ENCODE results near the gene ACSS1. TPM values are rescaled to one million over a fixed set of nuclear protein-coding genes. Genes with fewer than 3 reads are reported as not detected.

Gene ACSS1
- polyA plus RNA-seq, 2 donors: 8.0 to 8.8 TPM

GRCh38 chr20:25048519-25048952, 9.4 kb downstream of the ACSS1 start:
- Histone ChIP-seq H3K36me3 (ENCODE audit: control insufficient read depth in 2 of 2, insufficient read depth in 2 of 2, low read length in 1 of 2) (peaks cover 3 to 19% of the 10 kb centered on the region in 2 donors), H3K9me3 (ENCODE audit: control insufficient read depth in 2 of 2, insufficient read depth in 1 of 2, low read depth in 1 of 2, low read length in 1 of 2) (no peaks in the 10 kb centered on the region), H3K4me1 (ENCODE audit: control insufficient read depth in 2 of 2, insufficient read depth in 2 of 2, low read length in 1 of 2) (peaks cover 25 to 45% of the 10 kb centered on the region in 2 donors), H3K4me3 (ENCODE audit: low read depth in 1 of 2, low read length in 2 of 2) (no peak overlapping the region), H3K27me3 (ENCODE audit: control insufficient read depth in 1 of 2, insufficient read depth in 2 of 2, low read length in 2 of 2) (no peaks in the 10 kb centered on the region), H3K27ac (ENCODE audit: low read depth in 2 of 2, low read length in 1 of 2) (peak overlapping the region in 1 of 2 donors; percentile 83)
- 51 to 52% methylated on average over 8 of the region's 8 CpGs for WGBS, 2 donors

DNA sequence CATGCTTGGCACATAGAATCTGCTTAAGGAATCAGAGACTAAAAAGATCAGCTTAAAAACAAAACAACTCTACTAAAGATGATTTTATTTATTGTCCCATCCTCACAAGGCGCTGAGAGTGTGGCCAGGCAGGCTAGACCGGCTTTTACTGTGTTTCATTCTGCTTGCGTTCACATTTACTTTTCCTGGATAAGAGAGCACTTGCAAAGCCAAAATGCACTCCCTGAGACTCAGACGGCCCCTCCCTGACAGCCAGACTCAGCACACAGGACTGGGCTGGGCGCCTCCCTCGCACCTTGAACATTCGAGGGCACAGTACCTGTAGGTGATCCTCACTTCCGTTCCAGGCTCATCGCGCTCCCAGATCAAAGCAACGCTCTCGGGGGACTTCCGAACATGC, 10.2 kb downstream of the ACSS1 start:
- H3K4me1 ChIP-seq (ENCODE audit: control insufficient read depth in 2 of 2, insufficient read depth in 2 of 2, low read length in 1 of 2): peaks cover 26 to 53% of the 10 kb centered on the region in 2 donors
- peak overlapping the region; percentile 65 to 83 for H3K27ac ChIP-seq (ENCODE audit: low read depth in 2 of 2, low read length in 1 of 2)
- no peaks in the 10 kb centered on the region for H3K27me3 ChIP-seq (ENCODE audit: control insufficient read depth in 1 of 2, insufficient read depth in 2 of 2, low read length in 2 of 2)
- H3K9me3 ChIP-seq (ENCODE audit: control insufficient read depth in 2 of 2, insufficient read depth in 1 of 2, low read depth in 1 of 2, low read length in 1 of 2): no peaks in the 10 kb centered on the region
- H3K4me3 ChIP-seq (ENCODE audit: low read depth in 1 of 2, low read length in 2 of 2): no peak overlapping the region
- peaks cover 3 to 19% of the 10 kb centered on the region in 2 donors for H3K36me3 ChIP-seq (ENCODE audit: control insufficient read depth in 2 of 2, insufficient read depth in 2 of 2, low read length in 1 of 2)
- 66 to 67% methylated on average over 13 of the region's 13 CpGs for WGBS, 2 donors

GRCh38 chr20:25046736-25047666, 10.9 kb downstream of the ACSS1 start:
- H3K4me1 ChIP-seq (ENCODE audit: control insufficient read depth in 2 of 2, insufficient read depth in 2 of 2, low read length in 1 of 2): peaks cover 28 to 56% of the 10 kb centered on the region in 2 donors
- 82 to 87% methylated on average over 21 of the region's 21 CpGs for WGBS, 2 donors
- peak overlapping the region; percentile 65 to 66 for H3K27ac ChIP-seq (ENCODE audit: low read depth in 2 of 2, low read length in 1 of 2)

DNA sequence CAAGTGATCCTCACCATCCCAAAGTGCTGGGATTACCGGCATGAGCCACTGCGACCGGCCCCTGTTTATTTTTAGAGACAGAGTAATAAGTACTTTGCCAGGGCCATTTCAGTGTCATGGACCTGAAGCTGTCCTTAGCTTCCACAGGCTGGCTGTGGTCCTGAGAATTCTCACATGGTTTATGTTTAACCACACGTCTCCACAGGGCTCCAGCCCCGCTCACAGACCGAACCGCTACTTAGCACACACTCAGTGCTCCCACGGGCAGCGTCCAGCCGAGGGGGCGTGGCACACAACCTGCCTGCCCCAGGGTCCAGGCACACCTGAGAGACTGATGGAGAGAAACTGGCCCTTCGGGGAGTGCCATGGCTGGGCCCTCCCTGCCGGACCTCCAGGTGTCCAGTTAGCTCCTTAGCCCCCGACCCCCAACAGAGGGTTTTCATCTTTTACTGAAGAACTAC, 11.7 kb downstream of the ACSS1 start:
- H3K36me3 ChIP-seq (ENCODE audit: control insufficient read depth in 2 of 2, insufficient read depth in 2 of 2, low read length in 1 of 2): peaks cover 3 to 19% of the 10 kb centered on the region in 2 donors
- H3K4me3 ChIP-seq (ENCODE audit: low read depth in 1 of 2, low read length in 2 of 2): no peak overlapping the region
- H3K27me3 ChIP-seq (ENCODE audit: control insufficient read depth in 1 of 2, insufficient read depth in 2 of 2, low read length in 2 of 2): no peaks in the 10 kb centered on the region
- H3K27ac ChIP-seq (ENCODE audit: low read depth in 2 of 2, low read length in 1 of 2): no peak overlapping the region
- no peaks in the 10 kb centered on the region for H3K9me3 ChIP-seq (ENCODE audit: control insufficient read depth in 2 of 2, insufficient read depth in 1 of 2, low read depth in 1 of 2, low read length in 1 of 2)
- peaks cover 26 to 57% of the 10 kb centered on the region in 2 donors for H3K4me1 ChIP-seq (ENCODE audit: control insufficient read depth in 2 of 2, insufficient read depth in 2 of 2, low read length in 1 of 2)
- 79% methylated on average over 14 of the region's 14 CpGs for WGBS, 2 donors

More at GRCh38 chr20:25046736-25047666, 10.9 kb downstream of the ACSS1 start:
- Histone ChIP-seq H3K4me3 (ENCODE audit: low read depth in 1 of 2, low read length in 2 of 2) (no peak overlapping the region), H3K27me3 (ENCODE audit: control insufficient read depth in 1 of 2, insufficient read depth in 2 of 2, low read length in 2 of 2) (no peaks in the 10 kb centered on the region), H3K9me3 (ENCODE audit: control insufficient read depth in 2 of 2, insufficient read depth in 1 of 2, low read depth in 1 of 2, low read length in 1 of 2) (no peaks in the 10 kb centered on the region), H3K36me3 (ENCODE audit: control insufficient read depth in 2 of 2, insufficient read depth in 2 of 2, low read length in 1 of 2) (peaks cover 3 to 19% of the 10 kb centered on the region in 2 donors)

- no peak overlapping the region for H3K4me3 ChIP-seq (ENCODE audit: low read depth in 1 of 2, low read length in 2 of 2)
- H3K9me3 ChIP-seq (ENCODE audit: control insufficient read depth in 2 of 2, insufficient read depth in 1 of 2, low read depth in 1 of 2, low read length in 1 of 2): no peaks in the 10 kb centered on the region
- peaks cover 3 to 14% of the 10 kb centered on the region in 2 donors for H3K36me3 ChIP-seq (ENCODE audit: control insufficient read depth in 2 of 2, insufficient read depth in 2 of 2, low read length in 1 of 2)
- 61 to 78% methylated on average over 9 of the region's 9 CpGs for WGBS, 2 donors
- H3K4me1 ChIP-seq (ENCODE audit: control insufficient read depth in 2 of 2, insufficient read depth in 2 of 2, low read length in 1 of 2): peaks cover 29 to 51% of the 10 kb centered on the region in 2 donors
- H3K27ac ChIP-seq (ENCODE audit: low read depth in 2 of 2, low read length in 1 of 2): peak overlapping the region in 1 of 2 donors; percentile 13
- no peaks in the 10 kb centered on the region for H3K27me3 ChIP-seq (ENCODE audit: control insufficient read depth in 1 of 2, insufficient read depth in 2 of 2, low read length in 2 of 2)
Observed at GRCh38 chr20:25045343-25045712, 12.6 kb downstream of the ACSS1 start.

DNA sequence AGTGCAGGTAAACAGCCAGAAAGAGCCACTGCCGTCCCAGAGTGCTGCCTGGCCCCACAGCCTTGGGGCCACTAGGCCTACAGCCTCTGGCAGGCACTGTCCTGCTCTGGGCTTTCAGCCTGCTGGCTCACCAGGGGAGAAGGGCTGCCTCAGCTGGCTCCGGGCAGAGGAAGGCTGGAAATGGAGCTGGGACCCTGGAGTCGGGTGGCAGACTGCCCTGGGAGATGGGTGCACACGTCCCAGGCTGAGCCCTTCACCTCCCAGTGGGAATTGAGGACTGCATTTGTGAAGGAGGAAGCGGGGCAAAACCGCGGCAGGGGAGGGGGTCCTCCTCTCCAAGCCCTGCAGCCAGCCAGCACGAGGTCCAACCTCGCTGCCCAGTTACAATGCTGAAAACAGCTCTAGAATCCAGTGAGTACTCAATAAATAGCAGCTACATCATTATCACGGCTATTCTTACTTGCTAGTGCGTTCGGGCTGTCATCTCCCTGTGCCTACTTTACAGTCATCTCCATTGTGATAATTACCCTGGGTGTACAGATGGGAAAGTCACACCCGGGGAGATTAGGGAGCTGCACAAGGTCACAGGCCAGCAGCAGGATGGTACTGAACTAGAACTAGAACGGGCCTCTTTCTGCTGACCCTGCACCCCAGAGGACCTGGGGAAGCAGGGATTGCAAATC, 13.1 kb downstream of the ACSS1 start:
- Histone ChIP-seq H3K4me3 (ENCODE audit: low read depth in 1 of 2, low read length in 2 of 2) (no peak overlapping the region), H3K27ac (ENCODE audit: low read depth in 2 of 2, low read length in 1 of 2) (peak overlapping the region in 1 of 2 donors; percentile 20), H3K9me3 (ENCODE audit: control insufficient read depth in 2 of 2, insufficient read depth in 1 of 2, low read depth in 1 of 2, low read length in 1 of 2) (no peaks in the 10 kb centered on the region), H3K4me1 (ENCODE audit: control insufficient read depth in 2 of 2, insufficient read depth in 2 of 2, low read length in 1 of 2) (peaks cover 30 to 52% of the 10 kb centered on the region in 2 donors), H3K36me3 (ENCODE audit: control insufficient read depth in 2 of 2, insufficient read depth in 2 of 2, low read length in 1 of 2) (peaks cover 3 to 14% of the 10 kb centered on the region in 2 donors), H3K27me3 (ENCODE audit: control insufficient read depth in 1 of 2, insufficient read depth in 2 of 2, low read length in 2 of 2) (no peaks in the 10 kb centered on the region)
- 68 to 75% methylated on average over 14 of the region's 14 CpGs for WGBS, 2 donors

DNA sequence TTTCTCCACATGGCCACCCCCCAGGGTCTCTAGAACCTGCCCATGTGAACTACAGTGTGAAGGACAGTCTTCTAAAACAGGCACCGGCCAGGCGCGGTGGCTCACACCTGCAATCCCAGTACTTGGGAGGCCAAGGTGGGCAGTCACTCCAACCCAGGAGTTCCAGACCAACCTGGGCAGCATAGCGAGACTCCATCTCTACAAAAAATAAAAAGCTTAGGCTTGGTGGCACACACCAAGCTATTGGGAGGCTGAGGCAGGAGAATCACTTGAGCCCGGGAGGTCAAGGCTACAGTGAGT, 13.7 kb downstream of the ACSS1 start:
- Histone ChIP-seq H3K27ac (ENCODE audit: low read depth in 2 of 2, low read length in 1 of 2) (no peak overlapping the region), H3K4me1 (ENCODE audit: control insufficient read depth in 2 of 2, insufficient read depth in 2 of 2, low read length in 1 of 2) (peaks cover 31 to 56% of the 10 kb centered on the region in 2 donors), H3K36me3 (ENCODE audit: control insufficient read depth in 2 of 2, insufficient read depth in 2 of 2, low read length in 1 of 2) (peaks cover 3 to 14% of the 10 kb centered on the region in 2 donors), H3K27me3 (ENCODE audit: control insufficient read depth in 1 of 2, insufficient read depth in 2 of 2, low read length in 2 of 2) (no peaks in the 10 kb centered on the region), H3K9me3 (ENCODE audit: control insufficient read depth in 2 of 2, insufficient read depth in 1 of 2, low read depth in 1 of 2, low read length in 1 of 2) (no peaks in the 10 kb centered on the region), H3K4me3 (ENCODE audit: low read depth in 1 of 2, low read length in 2 of 2) (no peak overlapping the region)
- 98% methylated on average over 5 of the region's 5 CpGs for WGBS, 2 donors

DNA sequence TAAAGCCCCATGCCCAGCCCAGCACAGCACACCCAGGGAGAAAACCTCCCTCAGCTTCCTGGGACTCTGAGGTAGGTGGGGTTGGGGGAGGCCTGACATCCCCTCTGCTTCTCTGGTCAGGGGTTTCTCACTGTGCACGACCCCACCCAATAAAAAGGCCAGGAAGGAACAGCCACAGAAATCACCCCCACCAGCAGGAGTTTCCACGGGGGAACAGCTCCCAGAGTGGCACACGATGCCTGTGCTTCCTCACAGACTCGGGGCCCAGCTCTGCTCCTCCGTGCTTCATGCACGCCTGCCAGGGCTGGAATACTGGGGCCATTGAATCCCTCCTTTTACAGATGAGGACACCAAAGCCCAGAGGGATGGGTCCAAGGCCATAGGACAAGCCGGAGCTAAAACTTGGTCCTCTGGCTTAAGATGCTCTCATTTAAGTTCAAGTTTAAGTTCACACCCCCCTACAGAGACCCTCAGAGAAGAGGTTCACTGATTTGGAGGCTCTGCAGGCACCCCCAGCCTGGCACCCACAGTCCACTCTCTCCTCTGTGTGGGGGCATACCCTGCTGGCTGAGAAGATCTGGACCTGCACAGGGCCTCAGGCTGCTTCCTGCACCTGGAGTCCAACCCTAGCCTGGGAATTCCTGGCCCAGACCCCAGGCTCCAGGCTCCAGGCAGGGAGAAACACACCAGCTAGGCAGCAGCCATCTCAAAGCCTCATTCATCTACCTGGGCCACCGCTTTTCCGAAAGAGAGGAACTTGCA, 14.3 kb downstream of the ACSS1 start:
- no peaks in the 10 kb centered on the region for H3K9me3 ChIP-seq (ENCODE audit: control insufficient read depth in 2 of 2, insufficient read depth in 1 of 2, low read depth in 1 of 2, low read length in 1 of 2)
- H3K4me3 ChIP-seq (ENCODE audit: low read depth in 1 of 2, low read length in 2 of 2): no peak overlapping the region
- 73 to 86% methylated on average over 9 of the region's 9 CpGs for WGBS, 2 donors
- H3K27ac ChIP-seq (ENCODE audit: low read depth in 2 of 2, low read length in 1 of 2): peak overlapping the region; percentile 51 to 75
- no peaks in the 10 kb centered on the region for H3K27me3 ChIP-seq (ENCODE audit: control insufficient read depth in 1 of 2, insufficient read depth in 2 of 2, low read length in 2 of 2)
- H3K36me3 ChIP-seq (ENCODE audit: control insufficient read depth in 2 of 2, insufficient read depth in 2 of 2, low read length in 1 of 2): peaks cover 3 to 14% of the 10 kb centered on the region in 2 donors
- H3K4me1 ChIP-seq (ENCODE audit: control insufficient read depth in 2 of 2, insufficient read depth in 2 of 2, low read length in 1 of 2): peaks cover 32 to 55% of the 10 kb centered on the region in 2 donors

Measured in esophagus (tissue), 2 donors.